GM13977 (cell line): Measurements from ENCODE around the gene CDC37.
"Not testable (repeated sequence)": the region's sequence is repeated elsewhere in the genome, so short reads cannot be mapped to it uniquely, and the experiment has no call there.

Experiments
- DNase-seq: peaks from one replicate; pipeline ENCODE4 v3.0.0; 2012; ENCODE audit warnings: low spot score
- in situ Hi-C: fragments of 300-500 bp; cut with MboI; formaldehyde crosslinking; loops from one replicate; pipeline ENCODE4 v1.12.0; 2022; ENCODE audit warnings: low sequenced_read_pairs, low pct_unique_long_range_greater_than_20kb, mixed read lengths, inconsistent platforms; ENCODE audit not compliant: unreplicated experiment
- TF ChIP-seq, protein P1 (sequence below): IDR thresholded peaks from 2 replicates; pipeline ENCODE4 v1.5.1; 2012; ENCODE audit warnings: mild to moderate bottlenecking, control low read depth; ENCODE audit not compliant: insufficient read depth; ENCODE audit errors: extremely low read depth, missing control alignments

Gene CDC37

DNA sequence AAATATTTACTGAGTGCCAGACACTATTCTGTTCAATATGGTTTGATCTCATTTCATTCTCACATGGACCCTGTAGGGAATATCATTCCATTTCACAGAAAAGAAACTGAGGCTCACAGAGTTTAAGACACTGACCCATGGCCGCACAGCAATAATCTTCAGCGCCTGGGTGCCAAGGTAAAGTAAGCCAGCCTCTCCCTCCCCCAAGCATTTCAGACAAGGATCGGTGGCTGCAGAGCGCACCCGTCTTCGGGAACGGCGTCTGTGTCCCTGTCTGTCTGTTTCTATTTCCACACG lies 12.7 kb upstream of the CDC37 start:
- DNase-seq, result no peak
- in situ Hi-C loops, result no loop called here
- TF ChIP-seq, protein P1, sequence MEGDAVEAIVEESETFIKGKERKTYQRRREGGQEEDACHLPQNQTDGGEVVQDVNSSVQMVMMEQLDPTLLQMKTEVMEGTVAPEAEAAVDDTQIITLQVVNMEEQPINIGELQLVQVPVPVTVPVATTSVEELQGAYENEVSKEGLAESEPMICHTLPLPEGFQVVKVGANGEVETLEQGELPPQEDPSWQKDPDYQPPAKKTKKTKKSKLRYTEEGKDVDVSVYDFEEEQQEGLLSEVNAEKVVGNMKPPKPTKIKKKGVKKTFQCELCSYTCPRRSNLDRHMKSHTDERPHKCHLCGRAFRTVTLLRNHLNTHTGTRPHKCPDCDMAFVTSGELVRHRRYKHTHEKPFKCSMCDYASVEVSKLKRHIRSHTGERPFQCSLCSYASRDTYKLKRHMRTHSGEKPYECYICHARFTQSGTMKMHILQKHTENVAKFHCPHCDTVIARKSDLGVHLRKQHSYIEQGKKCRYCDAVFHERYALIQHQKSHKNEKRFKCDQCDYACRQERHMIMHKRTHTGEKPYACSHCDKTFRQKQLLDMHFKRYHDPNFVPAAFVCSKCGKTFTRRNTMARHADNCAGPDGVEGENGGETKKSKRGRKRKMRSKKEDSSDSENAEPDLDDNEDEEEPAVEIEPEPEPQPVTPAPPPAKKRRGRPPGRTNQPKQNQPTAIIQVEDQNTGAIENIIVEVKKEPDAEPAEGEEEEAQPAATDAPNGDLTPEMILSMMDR, result no peak

DNA sequence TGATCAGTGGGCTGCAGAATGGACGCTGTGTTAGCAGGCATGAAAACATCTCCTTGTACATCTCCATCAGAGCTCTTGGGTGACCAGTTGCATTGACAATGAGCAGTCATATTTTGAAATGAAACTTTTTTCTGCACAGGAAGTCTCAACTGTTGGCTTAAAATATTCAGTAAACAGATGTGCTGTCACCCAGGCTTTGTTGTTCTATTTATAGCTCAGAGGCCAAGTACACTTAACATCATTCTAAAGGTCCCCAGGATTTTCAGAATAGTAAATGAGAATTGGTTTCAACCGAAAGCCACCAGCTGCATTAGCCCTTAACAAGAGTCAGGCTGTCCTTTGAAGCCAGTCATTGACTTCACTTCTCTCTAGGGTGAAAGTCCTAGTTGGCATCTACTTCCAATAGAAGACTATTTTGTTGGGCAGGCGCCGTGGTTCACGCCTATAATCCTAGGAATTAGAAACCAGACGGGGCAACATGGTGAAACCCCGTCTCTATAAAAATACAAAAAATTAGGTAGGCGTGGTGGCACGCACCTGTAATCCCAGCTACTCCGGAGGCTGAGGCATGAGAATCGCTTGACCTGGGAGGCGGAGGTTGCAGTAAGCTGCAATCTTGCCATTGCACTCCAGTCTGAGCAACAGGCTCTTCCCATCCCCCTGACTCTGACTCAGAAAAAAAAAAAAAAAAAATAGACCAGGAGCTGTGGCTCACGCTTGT lies 9.1 kb upstream of the CDC37 start:
- in situ Hi-C loops, result no loop called here
- DNase-seq, result peak; percentile 65

DNA sequence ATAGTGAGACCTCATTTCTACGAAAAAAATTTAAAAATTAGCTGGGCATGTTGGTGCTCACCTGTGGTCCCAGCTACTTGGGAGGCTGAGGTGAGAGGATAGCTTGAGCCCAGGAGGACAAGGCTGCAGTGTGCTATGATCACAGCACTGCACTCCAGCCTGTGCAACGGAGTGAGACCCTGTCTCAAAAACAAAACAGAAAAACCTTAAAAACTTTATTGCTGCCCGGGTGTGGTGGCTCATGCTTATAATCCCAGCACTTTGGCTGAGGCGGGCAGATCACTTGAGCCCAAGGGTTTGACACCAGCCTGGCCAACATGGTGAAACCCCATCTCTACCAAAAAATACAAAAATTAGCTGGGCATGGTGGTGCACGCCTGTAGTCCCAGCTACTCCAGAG lies 7.9 kb upstream of the CDC37 start:
- DNase-seq, in situ Hi-C loops: not testable (repeated sequence)

More for the DNA sequence above, 9.1 kb upstream of the CDC37 start:
- TF ChIP-seq, protein P1, result no peak

GRCh38 chr19:10408511-10409283 lies 5.4 kb upstream of the CDC37 start:
- DNase-seq, result peak; percentile 59
- TF ChIP-seq, protein P1, result no peak
- in situ Hi-C loops, result no loop called here

GRCh38 chr19:10407096-10407495 lies 3.8 kb upstream of the CDC37 start:
- DNase-seq, result no peak
- TF ChIP-seq, protein P1, result no peak
- in situ Hi-C loops, result no loop called here

- in situ Hi-C loops, result no loop called here
Observed at GRCh38 chr19:10406191-10406590, 2.8 kb upstream of the CDC37 start.

More at GRCh38 chr19:10406191-10406590, 2.8 kb upstream of the CDC37 start:
- TF ChIP-seq, protein P1, result no peak
- no peak for DNase-seq
